Measurements from ENCODE around the gene LAMTOR2.
A peak's percentile ranks its signal among the peaks of the same experiment; 100 is the strongest.

The LAMTOR2 gene

DNA sequence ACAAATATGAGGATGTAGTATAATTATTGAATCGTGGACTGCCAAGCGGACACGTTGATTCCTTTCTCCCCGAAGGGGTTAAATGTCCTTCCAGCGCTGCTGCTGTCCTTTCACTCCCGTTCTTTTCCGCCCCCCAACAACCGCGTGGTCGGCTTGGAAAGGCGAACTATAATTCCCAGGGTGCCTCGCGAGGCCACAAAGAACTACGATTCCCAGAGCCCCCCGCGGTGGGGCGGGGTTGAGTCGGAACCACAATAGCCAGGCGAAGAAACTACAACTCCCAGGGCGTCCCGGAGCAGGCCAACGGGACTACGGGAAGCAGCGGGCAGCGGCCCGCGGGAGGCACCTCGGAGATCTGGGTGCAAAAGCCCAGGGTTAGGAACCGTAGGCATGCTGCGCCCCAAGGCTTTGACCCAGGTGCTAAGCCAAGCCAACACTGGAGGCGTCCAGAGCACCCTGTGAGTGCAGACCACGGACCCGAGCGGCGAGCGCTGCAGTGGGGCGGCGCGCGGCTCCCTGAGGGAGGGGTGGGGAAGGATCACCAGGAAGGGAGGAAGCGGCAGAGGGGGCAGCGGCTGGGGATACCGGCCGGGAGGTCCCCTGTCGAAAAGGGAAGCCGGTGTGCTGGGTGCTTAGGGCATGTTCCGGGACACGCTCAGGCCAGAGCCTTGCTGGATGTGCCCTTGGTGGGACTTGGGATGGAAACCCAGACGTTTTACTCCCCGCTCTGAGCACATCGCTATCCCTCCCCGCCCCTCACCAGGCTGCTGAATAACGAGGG, at the start of gene LAMTOR2:
LAMTOR2 (plus strand) TSS at position 283 of the 781 bp plus-strand sequence; CDS start at position 391, 108 bp downstream.
- Histone ChIP-seq H3K4me3 (ENCODE audit: low read length) (peak within 1 kb of the TSS; percentile 99), H3K36me3 (ENCODE audit: insufficient read depth, low read depth, low read length) (peaks cover 21% of the 10 kb centered on the region), H3K9me3 (ENCODE audit: insufficient read depth, low read depth, low read length) (no peaks in the 10 kb centered on the region), H3K27ac (ENCODE audit: low read length) (peak within 1 kb of the TSS; percentile 100), H3K9ac (ENCODE audit: low read depth, low read length) (peak within 1 kb of the TSS; percentile 100), H3K27me3 (ENCODE audit: insufficient read depth, low read length) (no peaks in the 10 kb centered on the region), H3K4me1 (ENCODE audit: insufficient read depth, low read length) (no peaks in the 10 kb centered on the region)

DNA sequence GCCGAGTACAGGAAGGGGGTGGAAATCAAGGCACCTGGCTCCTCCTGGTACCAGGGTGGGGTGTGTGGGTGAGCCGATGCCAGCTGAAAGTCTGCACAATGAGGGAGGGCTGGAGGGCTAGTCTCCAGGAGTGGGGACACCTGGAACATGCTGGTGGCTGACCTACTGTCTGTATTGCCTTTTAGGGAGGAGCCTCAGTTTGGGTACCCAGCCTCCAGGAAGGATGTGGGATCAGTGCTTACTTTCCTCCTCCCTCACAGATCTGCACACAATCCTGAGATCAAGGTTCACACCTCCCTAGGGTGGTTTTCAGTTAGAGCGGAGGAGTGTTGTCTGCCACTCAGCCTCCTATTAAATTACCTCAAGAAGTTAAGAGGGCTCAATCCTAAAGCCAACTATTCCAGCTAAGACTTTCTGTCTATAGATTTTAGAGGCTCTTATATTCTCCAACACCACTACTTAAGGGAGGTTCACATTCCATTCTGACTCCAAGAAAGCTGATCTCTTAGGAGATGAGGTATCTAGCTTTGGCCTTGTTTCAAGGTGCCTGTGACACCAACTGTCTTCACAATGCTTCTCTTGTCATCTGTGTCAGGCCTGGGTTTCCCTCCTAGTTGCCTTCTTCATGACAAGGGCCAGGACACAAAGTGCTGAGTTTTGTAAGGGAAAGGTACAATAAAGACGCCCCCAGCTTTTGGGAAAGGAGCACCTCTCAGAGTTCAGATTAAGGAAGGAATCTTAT, 49.6 kb upstream of the LAMTOR2 start:
- H3K9ac ChIP-seq (ENCODE audit: low read depth, low read length), result no peak overlapping the region
- H3K9me3 ChIP-seq (ENCODE audit: insufficient read depth, low read depth, low read length), result no peaks in the 10 kb centered on the region
- no peak overlapping the region for H3K27ac ChIP-seq (ENCODE audit: low read length)
- H3K27me3 ChIP-seq (ENCODE audit: insufficient read depth, low read length), result no peaks in the 10 kb centered on the region
- H3K4me1 ChIP-seq (ENCODE audit: insufficient read depth, low read length), result no peaks in the 10 kb centered on the region
- no peak overlapping the region for H3K4me3 ChIP-seq (ENCODE audit: low read length)
- H3K36me3 ChIP-seq (ENCODE audit: insufficient read depth, low read depth, low read length), result peaks cover 16% of the 10 kb centered on the region

DNA sequence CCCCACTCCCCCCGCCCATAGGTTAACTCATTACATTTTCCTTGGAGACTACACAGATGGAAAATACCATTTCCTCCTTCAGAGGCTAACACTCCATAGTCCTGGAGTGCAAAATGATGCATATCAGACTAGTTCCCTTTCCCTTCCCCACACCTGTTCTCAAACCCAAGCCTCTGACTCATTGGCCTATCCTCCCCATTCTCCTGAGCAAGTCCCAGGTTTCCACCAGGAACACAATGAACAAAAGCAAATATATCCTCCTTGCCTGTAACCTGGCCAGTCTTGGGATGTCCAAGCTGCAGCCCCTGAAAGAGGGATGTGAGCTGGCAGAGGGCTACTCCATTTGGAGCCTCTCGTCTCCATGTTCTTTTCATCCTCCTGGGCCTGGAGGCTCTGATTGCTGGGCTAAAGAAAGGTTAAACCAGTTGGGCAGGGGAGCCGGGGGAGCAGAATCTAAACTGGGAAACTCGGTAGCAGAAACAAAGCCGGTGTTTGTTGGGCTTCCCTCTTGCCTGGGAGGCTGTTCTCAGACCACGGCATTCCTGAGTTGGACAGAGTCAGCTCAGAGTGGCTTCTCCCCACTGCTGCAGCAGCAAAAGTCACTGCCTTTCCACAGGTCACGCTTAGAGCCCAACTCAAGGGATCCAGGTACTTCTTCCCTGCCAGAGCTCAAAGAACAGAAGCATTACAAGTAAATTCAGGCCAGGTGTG, 47.8 kb upstream of the LAMTOR2 start:
- no peaks in the 10 kb centered on the region for H3K4me1 ChIP-seq (ENCODE audit: insufficient read depth, low read length)
- H3K9me3 ChIP-seq (ENCODE audit: insufficient read depth, low read depth, low read length), result no peaks in the 10 kb centered on the region
- H3K36me3 ChIP-seq (ENCODE audit: insufficient read depth, low read depth, low read length), result peaks cover 34% of the 10 kb centered on the region
- no peak overlapping the region for H3K27ac ChIP-seq (ENCODE audit: low read length)
- no peak overlapping the region for H3K9ac ChIP-seq (ENCODE audit: low read depth, low read length)
- H3K27me3 ChIP-seq (ENCODE audit: insufficient read depth, low read length), result no peaks in the 10 kb centered on the region
- H3K4me3 ChIP-seq (ENCODE audit: low read length), result no peak overlapping the region

DNA sequence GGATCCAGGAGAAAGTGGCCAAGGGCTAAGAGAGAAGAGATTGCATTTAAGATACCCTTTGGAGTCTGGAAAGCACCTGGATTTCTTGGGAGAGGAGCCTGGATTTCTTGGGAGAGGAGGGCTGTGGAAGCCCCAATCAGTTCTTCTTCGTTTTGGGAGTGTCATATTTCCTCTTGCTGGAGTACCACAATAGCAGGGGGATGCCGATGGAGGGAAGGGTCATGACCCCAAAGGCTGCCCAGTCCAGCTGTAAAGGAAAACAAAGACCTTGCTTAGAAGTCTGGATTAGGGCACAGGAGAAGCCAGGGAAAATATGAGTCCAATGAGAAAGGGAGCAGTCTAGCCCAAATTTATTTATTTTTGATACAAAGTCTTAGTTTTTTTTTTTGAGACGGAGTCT, 45.2 kb upstream of the LAMTOR2 start:
- Histone ChIP-seq H3K27ac (ENCODE audit: low read length) (no peak overlapping the region), H3K27me3 (ENCODE audit: insufficient read depth, low read length) (no peaks in the 10 kb centered on the region), H3K9me3 (ENCODE audit: insufficient read depth, low read depth, low read length) (no peaks in the 10 kb centered on the region), H3K4me3 (ENCODE audit: low read length) (no peak overlapping the region), H3K4me1 (ENCODE audit: insufficient read depth, low read length) (no peaks in the 10 kb centered on the region), H3K9ac (ENCODE audit: low read depth, low read length) (no peak overlapping the region), H3K36me3 (ENCODE audit: insufficient read depth, low read depth, low read length) (peaks cover 59% of the 10 kb centered on the region)

DNA sequence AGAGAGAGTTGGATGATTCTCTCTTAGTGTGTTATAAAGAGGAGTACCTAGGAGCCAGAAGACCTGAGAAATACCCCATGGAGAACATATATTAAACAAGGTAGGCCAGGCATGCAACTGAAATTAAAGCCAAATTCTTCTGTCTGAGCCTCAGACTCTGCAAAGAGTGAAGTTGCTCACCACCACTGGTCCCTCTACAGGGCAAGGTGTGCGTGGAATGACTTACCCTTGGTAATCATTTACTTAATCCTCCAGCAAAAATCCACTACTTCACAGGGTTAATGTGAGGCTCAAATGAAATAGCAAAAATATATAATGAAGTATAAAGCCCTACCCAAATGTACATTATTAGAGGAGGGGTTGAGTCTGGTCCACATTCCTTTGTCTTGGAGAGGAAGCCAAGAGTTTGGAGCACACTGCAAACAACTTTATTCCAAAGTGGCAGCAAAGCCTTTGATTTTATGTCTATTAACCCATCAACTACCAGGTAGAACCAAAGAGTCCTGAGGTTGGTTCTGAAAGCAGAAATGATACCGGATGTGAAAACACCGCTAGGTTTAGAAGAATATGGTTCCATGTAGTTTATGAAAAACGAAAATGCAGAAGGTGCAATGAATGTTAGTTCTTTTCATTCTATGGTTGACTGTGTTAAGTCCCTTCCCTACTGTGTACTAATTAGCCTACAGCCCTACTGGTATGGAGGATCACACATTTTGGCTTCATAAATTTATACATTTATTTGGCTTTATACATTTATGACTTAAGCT, 42.3 kb upstream of the LAMTOR2 start:
- H3K27me3 ChIP-seq (ENCODE audit: insufficient read depth, low read length), result no peaks in the 10 kb centered on the region
- H3K36me3 ChIP-seq (ENCODE audit: insufficient read depth, low read depth, low read length), result peaks cover 83% of the 10 kb centered on the region
- no peak overlapping the region for H3K27ac ChIP-seq (ENCODE audit: low read length)
- no peaks in the 10 kb centered on the region for H3K4me1 ChIP-seq (ENCODE audit: insufficient read depth, low read length)
- H3K9me3 ChIP-seq (ENCODE audit: insufficient read depth, low read depth, low read length), result no peaks in the 10 kb centered on the region
- no peak overlapping the region for H3K4me3 ChIP-seq (ENCODE audit: low read length)
- H3K9ac ChIP-seq (ENCODE audit: low read depth, low read length), result no peak overlapping the region

DNA sequence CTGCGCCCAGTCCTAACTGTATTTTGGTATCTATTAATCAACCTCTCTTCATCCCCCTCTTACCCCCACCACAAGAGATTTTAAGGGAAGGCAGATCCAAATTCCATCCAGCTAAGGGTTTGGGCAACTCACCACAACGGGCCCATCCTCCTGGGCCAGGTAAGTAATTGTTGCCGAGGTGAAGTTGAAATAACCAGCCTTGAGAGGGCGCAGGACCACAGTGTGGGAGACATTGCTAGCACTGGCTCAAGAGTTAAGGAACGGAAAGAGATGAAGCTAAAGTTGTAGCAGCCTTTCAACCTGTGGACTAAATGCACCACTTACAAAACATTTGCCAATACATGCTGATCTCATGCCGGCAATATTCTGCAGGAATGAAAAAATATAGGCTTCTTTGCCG, 39.8 kb upstream of the LAMTOR2 start:
- no peak overlapping the region for H3K4me3 ChIP-seq (ENCODE audit: low read length)

DNA sequence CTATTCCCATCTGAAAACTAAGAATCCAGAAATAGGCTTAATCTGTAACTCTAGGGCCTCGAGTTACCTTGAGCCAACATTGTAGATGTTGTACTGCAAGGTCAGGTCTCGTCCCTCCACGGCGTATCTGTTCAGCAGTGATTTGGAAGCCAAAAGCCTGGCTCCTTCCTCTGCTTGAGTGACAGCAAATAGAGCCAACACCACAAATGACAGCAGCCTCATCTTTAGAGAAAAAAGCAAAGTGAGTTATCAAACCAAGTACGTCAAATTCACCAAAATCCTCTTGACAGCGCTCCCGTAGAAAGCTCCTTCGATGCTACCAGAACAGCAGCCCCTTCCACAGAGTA, 34.7 kb upstream of the LAMTOR2 start:
- Histone ChIP-seq H3K4me1 (ENCODE audit: insufficient read depth, low read length) (0 out of 2 replicates have a peak, but pooled peaks cover 6% of the 10 kb centered on the region), H3K9ac (ENCODE audit: low read depth, low read length) (peak overlapping the region; percentile 88; the same call in 1 of the 2 replicates), H3K27me3 (ENCODE audit: insufficient read depth, low read length) (peaks cover 8% of the 10 kb centered on the region), H3K9me3 (ENCODE audit: insufficient read depth, low read depth, low read length) (no peaks in the 10 kb centered on the region), H3K36me3 (ENCODE audit: insufficient read depth, low read depth, low read length) (peaks cover 40% of the 10 kb centered on the region), H3K4me3 (ENCODE audit: low read length) (peak overlapping the region; percentile 93), H3K27ac (ENCODE audit: low read length) (no peak overlapping the region)

More for the DNA sequence above, 39.8 kb upstream of the LAMTOR2 start:
- no peaks in the 10 kb centered on the region for H3K27me3 ChIP-seq (ENCODE audit: insufficient read depth, low read length)
- peaks cover 88% of the 10 kb centered on the region for H3K36me3 ChIP-seq (ENCODE audit: insufficient read depth, low read depth, low read length)
- no peaks in the 10 kb centered on the region for H3K9me3 ChIP-seq (ENCODE audit: insufficient read depth, low read depth, low read length)
- no peak overlapping the region for H3K27ac ChIP-seq (ENCODE audit: low read length)
- 0 out of 2 replicates have a peak, but pooled peaks cover 2% of the 10 kb centered on the region for H3K4me1 ChIP-seq (ENCODE audit: insufficient read depth, low read length)
- H3K9ac ChIP-seq (ENCODE audit: low read depth, low read length), result no peak overlapping the region

DNA sequence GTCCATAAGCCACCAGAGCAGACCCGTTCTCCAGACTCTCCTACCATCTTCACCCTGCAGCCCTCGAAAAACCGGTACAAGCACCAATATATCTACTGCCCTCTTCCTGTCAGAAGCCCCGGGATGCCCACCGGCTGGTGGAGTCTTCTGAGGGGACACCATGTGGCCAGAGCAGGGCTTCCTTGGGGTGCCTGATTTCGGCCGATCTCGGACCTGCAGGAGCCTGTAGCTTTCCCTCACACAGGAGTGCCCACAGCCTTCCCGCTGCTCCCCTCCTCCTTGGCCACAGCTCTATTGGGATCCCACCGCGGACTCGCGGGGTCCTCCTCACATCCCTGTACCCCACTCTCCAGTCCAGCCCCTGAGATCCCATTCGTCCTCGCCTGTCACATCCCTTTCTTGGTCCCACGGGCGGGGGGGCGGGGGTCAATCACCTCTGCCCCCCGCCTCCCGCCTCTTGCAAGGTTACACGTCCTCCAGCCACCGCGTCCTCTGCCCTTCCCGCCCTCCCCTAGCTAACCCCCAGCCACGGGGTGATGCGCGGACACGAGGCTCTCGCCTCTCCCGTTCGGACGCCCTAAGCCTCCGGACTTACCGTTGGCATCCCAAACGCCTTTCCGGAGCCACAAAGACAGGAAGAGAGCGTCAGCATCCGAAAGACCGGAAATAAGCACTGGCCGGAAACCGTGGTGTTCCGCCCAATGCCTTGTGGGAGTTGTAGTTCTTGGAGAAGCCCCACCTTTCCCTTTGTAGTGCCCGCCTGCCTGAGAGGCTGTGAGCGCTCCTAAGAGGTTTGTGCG, 34.1 kb upstream of the LAMTOR2 start, which contains the start of gene SSR2:
SSR2 (minus strand) TSS at position 659 of the 800 bp plus-strand sequence. CDS start 784 bp downstream, outside the sequence.
- peaks cover 37% of the 10 kb centered on the region for H3K36me3 ChIP-seq (ENCODE audit: insufficient read depth, low read depth, low read length)
- 0 out of 2 replicates have a peak, but pooled peaks cover 6% of the 10 kb centered on the region for H3K4me1 ChIP-seq (ENCODE audit: insufficient read depth, low read length)
- H3K4me3 ChIP-seq (ENCODE audit: low read length), result peak within 1 kb of the TSS; percentile 93
- H3K27me3 ChIP-seq (ENCODE audit: insufficient read depth, low read length), result peaks cover 8% of the 10 kb centered on the region
- H3K9me3 ChIP-seq (ENCODE audit: insufficient read depth, low read depth, low read length), result no peaks in the 10 kb centered on the region
- peak within 1 kb of the TSS; percentile 88 for H3K9ac ChIP-seq (ENCODE audit: low read depth, low read length)
- H3K27ac ChIP-seq (ENCODE audit: low read length), result no peak within 1 kb of the TSS

DNA sequence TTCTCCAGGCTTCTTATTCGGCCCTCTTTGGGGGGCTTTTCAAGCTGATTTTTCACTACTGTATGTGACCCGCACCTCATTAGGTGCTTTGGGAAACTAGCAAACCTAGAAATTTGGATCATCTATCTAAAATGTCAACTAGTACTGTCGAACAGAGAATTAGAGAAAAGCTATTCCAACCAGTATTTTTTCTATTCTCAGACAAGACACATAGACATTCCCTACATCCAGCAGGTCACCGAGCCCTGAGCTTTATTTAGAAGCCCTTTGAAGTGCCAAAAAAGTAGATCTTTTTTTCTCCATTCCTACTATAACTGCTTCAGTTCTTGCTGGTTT, 33.5 kb upstream of the LAMTOR2 start:
- Histone ChIP-seq H3K27me3 (ENCODE audit: insufficient read depth, low read length) (peaks cover 8% of the 10 kb centered on the region), H3K36me3 (ENCODE audit: insufficient read depth, low read depth, low read length) (peaks cover 32% of the 10 kb centered on the region), H3K4me1 (ENCODE audit: insufficient read depth, low read length) (0 out of 2 replicates have a peak, but pooled peaks cover 6% of the 10 kb centered on the region), H3K9me3 (ENCODE audit: insufficient read depth, low read depth, low read length) (no peaks in the 10 kb centered on the region), H3K9ac (ENCODE audit: low read depth, low read length) (no peak overlapping the region), H3K27ac (ENCODE audit: low read length) (no peak overlapping the region), H3K4me3 (ENCODE audit: low read length) (peak overlapping the region; percentile 93)

DNA sequence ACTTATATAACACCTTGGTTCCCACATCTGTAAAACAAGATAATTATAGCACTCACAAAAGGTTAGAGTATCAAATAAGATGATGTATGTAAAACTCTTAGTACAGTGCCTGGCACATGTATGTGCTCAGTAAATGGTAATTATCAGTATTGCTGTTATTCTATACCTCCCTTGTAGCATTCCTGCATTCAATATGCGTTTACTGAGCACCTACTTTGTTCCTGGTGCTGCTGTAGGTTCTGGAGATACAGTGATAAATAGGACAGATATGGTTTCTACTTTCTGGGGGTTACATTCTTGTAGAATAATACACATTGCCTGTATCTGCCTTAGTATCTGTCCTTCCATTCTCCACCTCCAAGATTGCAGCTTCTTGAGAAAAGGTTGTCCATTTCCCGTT, 32.6 kb upstream of the LAMTOR2 start:
- Histone ChIP-seq H3K27ac (ENCODE audit: low read length) (no peak overlapping the region), H3K4me3 (ENCODE audit: low read length) (no peak overlapping the region), H3K4me1 (ENCODE audit: insufficient read depth, low read length) (0 out of 2 replicates have a peak, but pooled peaks cover 6% of the 10 kb centered on the region), H3K36me3 (ENCODE audit: insufficient read depth, low read depth, low read length) (peaks cover 23% of the 10 kb centered on the region), H3K9me3 (ENCODE audit: insufficient read depth, low read depth, low read length) (no peaks in the 10 kb centered on the region), H3K9ac (ENCODE audit: low read depth, low read length) (no peak overlapping the region), H3K27me3 (ENCODE audit: insufficient read depth, low read length) (peaks cover 8% of the 10 kb centered on the region)

All from iPS-20b (cell line).